K562 (cell line): ENCODE data around the gene CASKIN2. TPM values are rescaled to one million over a fixed set of nuclear protein-coding genes. Genes with fewer than 3 reads are reported as not detected.
A peak's percentile ranks its signal among the peaks of the same experiment; 100 is the strongest.

Experiments used
- ATAC-seq: fragments of 200-7000 bp; cut with Tn5 transposase; 3 replicates; pipeline ENCODE4 v1.9.1; 2020; ENCODE audit warnings: moderate library complexity
- BruUV-seq: library from RNA; stranded (reverse); fragments of 400-500 nt; replicated peaks from 2 replicates; lab custom pipeline; 2021; lab: Mats Ljungman, UMichigan
- CTCF ChIA-PET: fragments of 300-600 bp; formaldehyde crosslinking; extraction: SDS; loops from one replicate; lab custom pipeline; 2021; ENCODE audit warnings: low intra/inter-chr PET ratio; lab: Yijun Ruan, JAX
- POLR2A ChIA-PET: fragments of 300-600, 350-650 bp; sonication (Branson Sonifier 250); formaldehyde crosslinking; extraction: SDS; loops from one replicate; lab custom pipeline; 2021; ENCODE audit warnings: antibody characterized with exemption, inconsistent platforms; lab: Yijun Ruan, JAX
- DNase-seq, 4 experiments: peaks; one replicate each; pipeline versions ENCODE4 v3.0.0 to v3.0.0-alpha.2; 2011 to 2018; ENCODE audit warnings: low spot score in 3 of 4, mixed read lengths in 3 of 4; ENCODE audit errors: extremely low read depth in 1 of 4
- FAIRE-seq: peaks from 2 replicates; lab custom pipeline; 2011; peaks lifted over from hg19 to GRCh38; lab: Jason Lieb, UNC
- H2AFZ ChIP-seq: 2 replicates; pipeline ENCODE4 v1.6.0; 2011; ENCODE audit warnings: low read depth, low read length, control low read depth, inconsistent platforms
- H3K27ac ChIP-seq: fragments of 200-600 bp; 3 replicates; pipeline ENCODE4 v1.8.0; 2011; ENCODE audit warnings: low read depth, mild to moderate bottlenecking, control low read depth, inconsistent platforms, low read length, moderate library complexity, mixed read lengths; ENCODE audit errors: extremely low read depth
- H3K27me3 ChIP-seq, 2 experiments: fragments of 300-600 bp in 1 of 2; 2 replicates in 1 of 2; 3 replicates in 1 of 2; pipeline versions ENCODE4 v1.6.0 to v1.8.0; 2011; ENCODE audit warnings: inconsistent platforms in 2 of 2, low read length in 2 of 2, mild to moderate bottlenecking in 1 of 2, mixed read lengths in 1 of 2, moderate library complexity in 1 of 2; ENCODE audit not compliant: control insufficient read depth in 2 of 2, insufficient read depth in 2 of 2
- H3K36me3 ChIP-seq: fragments of 300-600 bp; 3 replicates; pipeline ENCODE4 v1.8.0; 2011; ENCODE audit warnings: mild to moderate bottlenecking, low read length, inconsistent platforms; ENCODE audit not compliant: control insufficient read depth, insufficient read depth
- H3K4me1 ChIP-seq, 2 experiments: fragments of 200-600 bp in 1 of 2; replicated peaks in 1 of 2; 2 replicates in 1 of 2; 3 replicates in 1 of 2; pipeline versions ENCODE4 v1.5.1 to v1.8.0; 2011; ENCODE audit warnings: inconsistent platforms in 2 of 2, low read length in 2 of 2, mild to moderate bottlenecking in 1 of 2, mixed read lengths in 1 of 2, moderate library complexity in 1 of 2; ENCODE audit not compliant: control insufficient read depth in 2 of 2, insufficient read depth in 2 of 2
- H3K4me2 ChIP-seq: 2 replicates; pipeline ENCODE4 v1.6.1; 2011; ENCODE audit warnings: low read length, control low read depth, inconsistent platforms, mixed read lengths; ENCODE audit not compliant: insufficient read depth
- H3K4me3 ChIP-seq: fragments of 200-600 bp; sonication (generic), shearing (Covaris generic); 2 replicates; pipeline ENCODE4 v1.5.1; 2016; ENCODE audit warnings: control low read depth, inconsistent platforms
- H3K79me2 ChIP-seq: fragments of 200-600 bp; 3 replicates; pipeline ENCODE4 v1.8.0; 2011; ENCODE audit warnings: low read length, inconsistent platforms; ENCODE audit not compliant: control insufficient read depth, insufficient read depth
- H3K9ac ChIP-seq, 2 experiments: 2 replicates each; pipeline versions ENCODE4 v1.6.0 to v1.6.1; 2011; ENCODE audit warnings: low read depth in 2 of 2, low read length in 2 of 2, control low read depth in 1 of 2, inconsistent platforms in 1 of 2, mild to moderate bottlenecking in 1 of 2, mixed read lengths in 1 of 2; ENCODE audit not compliant: insufficient read depth in 1 of 2
- H3K9me1 ChIP-seq: one replicate; pipeline ENCODE4 v1.6.0; 2011; ENCODE audit warnings: inconsistent platforms, mild to moderate bottlenecking, low read length, moderate library complexity; ENCODE audit not compliant: control insufficient read depth, insufficient read depth
- H3K9me3 ChIP-seq: replicated peaks from 2 replicates; pipeline ENCODE4 v1.5.1; 2011; ENCODE audit warnings: low read depth, low read length, inconsistent platforms; ENCODE audit not compliant: control insufficient read depth, insufficient read depth
- H4K20me1 ChIP-seq: replicated peaks from 2 replicates; pipeline ENCODE4 v1.6.1; 2011; ENCODE audit warnings: low read length, inconsistent platforms, mixed read lengths; ENCODE audit not compliant: control insufficient read depth, insufficient read depth
- CBX3 ChIP-seq, 2 experiments: IDR thresholded peaks; 1 replicate in 1 of 2; 2 replicates in 1 of 2; pipeline ENCODE4 v1.6.1; 2012; ENCODE audit warnings: inconsistent platforms in 2 of 2, low read length in 2 of 2, borderline replicate concordance in 1 of 2, control low read depth in 1 of 2
- ERF ChIP-seq: fragments of 450-650 bp; formaldehyde crosslinking; IDR thresholded peaks from 2 replicates; pipeline ENCODE4 v1.4.0; 2020; ENCODE audit warnings: mild to moderate bottlenecking, mixed read lengths
- NFIC ChIP-seq: fragments of 450-650 bp; IDR thresholded peaks from 2 replicates; pipeline ENCODE4 v1.6.1; 2017; ENCODE audit warnings: mild to moderate bottlenecking, inconsistent platforms
- TGIF2 ChIP-seq: sonication (generic); formaldehyde crosslinking; IDR thresholded peaks from 2 replicates; pipeline ENCODE4 v1.8.1; 2022; ENCODE audit warnings: mild to moderate bottlenecking, missing genetic modification reagents, moderate library complexity
- WGBS: fragments of 100-300 bp; shearing (Covaris generic); methylation state at CpG from one replicate; pipeline ENCODE4 v1.1.6; 2016; ENCODE audit warnings: low coverage, mixed read lengths; ENCODE audit not compliant: insufficient coverage; ENCODE audit errors: missing lambda C conversion rate; 5-methylcytosine and 5-hydroxymethylcytosine counted together
- in situ Hi-C: fragments of 300-500 bp; cut with MboI; formaldehyde crosslinking; loops from 4 replicates; pipeline ENCODE4 v1.15.0; 2018; ENCODE audit warnings: inconsistent platforms, mixed read lengths
- intact Hi-C: fragments of 100-400 bp; cut with micrococcal nuclease; formaldehyde crosslinking; loops from 2 replicates; pipeline ENCODE4 v1.14.2; 2022
- polyA plus RNA-seq, 8 experiments: library from polyadenylated mRNA; depleted of rRNA in 4 of 8; stranded (reverse) in 5 of 8; unstranded in 3 of 8; fragments of >200 nt; fragmentation: Nextera tagmentation in 2 of 8; fragmentation: Illumina TruSeq in 1 of 8; extraction: Ambion mirVana in 2 of 8; extraction: Trizol in 1 of 8; gene quantifications; 2 replicates each; pipeline versions ENCODE4 v1.2.1 to v1.2.3, GENCODE V29; 2011 to 2014; ENCODE audit warnings: inconsistent platforms in 1 of 8, missing spikeins in 1 of 8
- total RNA-seq, 7 experiments: library from RNA; depleted of rRNA in 6 of 7; stranded (reverse); fragments of >200 nt in 6 of 7; fragmentation: Illumina TruSeq in 2 of 7; extraction: Trizol in 2 of 7; gene quantifications; 2 replicates each; pipeline versions ENCODE4 v1.2.1 to v1.2.3, GENCODE V29; 2011 to 2021; ENCODE audit warnings: low replicate concordance in 1 of 7
- TF ChIP-seq, protein P1 (sequence below), 3 experiments: fragments of 200-800 bp in 1 of 3; sonication (Bioruptor generic) in 1 of 3; sonication (generic) in 1 of 3; formaldehyde crosslinking in 1 of 3; IDR thresholded peaks; 2 replicates each; pipeline versions ENCODE4 v1.6.1 to v1.8.0; 2016 to 2022; ENCODE audit warnings: mild to moderate bottlenecking in 2 of 3, missing compliant biosample characterization in 2 of 3, missing genetic modification characterization in 2 of 3, missing genetic modification reagents in 1 of 3

The CASKIN2 gene
- total and polyA plus RNA-seq, 9 of the 15 experiments (the other 6 are each of a cell fraction or from before 2014, with no cell fraction given): 0.01 to 12.2 (median 2.1) TPM

DNA sequence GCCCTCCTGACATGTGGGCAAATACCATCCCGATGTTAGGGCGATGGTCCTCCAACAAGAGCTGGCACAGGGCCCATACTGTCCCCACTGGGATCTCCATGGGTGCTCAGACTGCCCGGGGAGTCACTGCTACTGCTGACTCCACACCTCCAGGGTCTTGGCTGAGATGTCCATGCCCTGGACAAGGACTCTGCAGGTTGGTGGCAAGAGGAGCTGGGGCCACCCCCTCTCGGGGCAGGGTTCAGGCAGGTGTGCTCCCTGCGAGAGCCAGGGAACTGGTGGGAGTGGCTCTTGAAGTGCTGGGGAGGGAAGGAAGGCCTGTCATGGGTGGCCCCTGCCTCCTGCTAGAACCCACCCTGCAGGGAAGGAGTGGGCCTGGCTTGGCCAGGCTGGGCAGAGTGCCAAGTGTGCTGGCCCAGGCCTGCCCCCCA is 6.4 kb downstream of the CASKIN2 start:
- Histone ChIP-seq H3K4me3 (no peak overlapping the region), H3K4me1 (peaks cover 14 to 72% of the 10 kb centered on the region in 2 experiments), H4K20me1 (peaks cover 15% of the 10 kb centered on the region), H2AFZ (no peak overlapping the region), H3K4me2 (no peak overlapping the region), H3K9me3 (no peaks in the 10 kb centered on the region), H3K79me2 (no peaks in the 10 kb centered on the region; the same call in 2 of the 3 replicates), H3K27me3 (no peaks in the 10 kb centered on the region), H3K36me3 (peaks cover 10% of the 10 kb centered on the region; the same call in 1 of the 3 replicates), H3K9me1 (no peaks in the 10 kb centered on the region), H3K27ac (no peak overlapping the region), H3K9ac (peak overlapping the region in 1 of 2 experiments; percentile 43; a peak in 2 of 4 replicates)
- ATAC-seq (no peak), FAIRE-seq (no peak), DNase-seq (no peak)
- in situ Hi-C loops (no loop called here), intact Hi-C loops (no loop called here)
- 39% methylated on average over 3 of the region's 5 CpGs for WGBS
- ChIA-PET POLR2A (interaction anchor here (1.3 to 2.1 kb wide), 2 partner anchors 10 kb away, joined by 3 to 9 read pairs; no protein-coding TSS in a partner anchor), CTCF (no interaction called here)
- no TSS peak for BruUV-seq
- TF ChIP-seq ERF (CRISPR knock-in tag) (no peak), NFIC (peak; percentile 43; the same call in 1 of the 2 replicates)

DNA sequence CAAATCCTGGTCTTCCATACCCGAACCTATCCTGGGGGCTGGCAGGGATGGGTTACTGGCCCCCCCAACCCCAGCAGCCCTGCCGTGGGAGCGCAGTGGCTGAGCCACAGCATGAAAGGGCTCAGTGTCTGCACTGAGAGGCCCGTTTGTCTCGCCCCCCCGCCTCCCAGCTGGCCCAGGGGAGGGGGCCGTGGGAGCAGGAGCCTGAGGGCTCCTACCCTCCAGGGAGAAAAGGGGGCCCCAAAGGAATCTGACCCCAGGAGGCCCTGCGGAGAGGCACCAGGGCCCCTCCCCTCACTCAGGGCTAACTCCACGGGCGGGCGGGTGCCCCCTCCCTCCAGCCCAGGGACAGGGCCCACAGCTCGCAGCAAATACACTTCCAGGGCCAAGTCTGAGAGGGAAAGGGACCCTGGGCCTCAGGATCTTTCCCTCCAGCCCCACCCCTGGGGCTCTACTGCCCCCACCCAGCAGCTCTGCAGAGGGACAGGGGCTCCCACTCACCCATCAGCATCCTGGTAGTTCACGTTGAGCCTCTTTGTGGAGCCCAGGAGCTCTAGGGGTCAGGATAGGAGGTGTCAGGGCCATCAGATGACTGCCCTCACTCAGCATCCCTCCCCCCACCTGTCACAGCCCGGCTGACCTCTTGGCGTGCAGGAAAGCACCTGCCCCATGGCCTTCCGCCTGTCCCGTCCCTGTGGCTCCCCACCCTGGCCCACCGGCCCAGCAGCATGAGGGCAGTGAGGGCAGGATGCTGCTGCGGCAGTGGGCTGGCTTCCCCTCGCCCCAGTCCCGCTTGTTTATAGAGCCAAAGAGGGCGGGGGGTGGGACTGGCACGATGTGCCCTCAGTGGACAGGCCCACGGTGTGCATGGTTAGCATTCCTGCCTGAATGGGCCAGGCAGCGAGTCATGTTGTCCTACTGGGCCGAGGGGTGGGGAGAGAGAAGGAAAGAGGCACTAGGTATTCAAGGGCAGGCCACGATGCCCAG is 7.3 kb downstream of the CASKIN2 start:
- H3K27me3 ChIP-seq: no peaks in the 10 kb centered on the region
- H2AFZ ChIP-seq: no peak overlapping the region
- no peaks in the 10 kb centered on the region; the same call in 2 of the 3 replicates for H3K79me2 ChIP-seq
- no peaks in the 10 kb centered on the region for H3K9me3 ChIP-seq
- WGBS: 70% methylated on average over 19 of the region's 27 CpGs
- POLR2A ChIA-PET: interaction anchor here (1.3 to 2.1 kb wide), 3 partner anchors 10 to 268 kb away, joined by 3 to 9 read pairs (median 3); no protein-coding TSS in a partner anchor
- no peak overlapping the region for H3K4me3 ChIP-seq
- no peak for FAIRE-seq
- TF ChIP-seq CBX3 (IDR thresholded peaks at IDR 0.05; ENCODE audit: borderline replicate concordance in 1 of 2, low read length in 2 of 2): no peak
- TF ChIP-seq, protein P1, sequence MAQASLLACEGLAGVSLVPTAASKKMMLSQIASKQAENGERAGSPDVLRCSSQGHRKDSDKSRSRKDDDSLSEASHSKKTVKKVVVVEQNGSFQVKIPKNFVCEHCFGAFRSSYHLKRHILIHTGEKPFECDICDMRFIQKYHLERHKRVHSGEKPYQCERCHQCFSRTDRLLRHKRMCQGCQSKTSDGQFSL (CRISPR knock-in tag; IDR thresholded peaks at IDR 0.05): peak; percentile 53; the same call in 1 of the 2 replicates
- TF ChIP-seq, protein P1 (tag; IDR thresholded peaks at IDR 0.05): no peak
- TF ChIP-seq TGIF2 (CRISPR knock-in tag): peak; percentile 24; the same call in 1 of the 2 replicates
- peaks cover 15% of the 10 kb centered on the region for H4K20me1 ChIP-seq
- H3K4me2 ChIP-seq: no peak overlapping the region
- no peak for ATAC-seq
- in situ Hi-C loops (no loop called here), intact Hi-C loops (no loop called here)
- 0 out of 4 replicates have a peak overlapping the region, but pooled peaks of 1 of the 2 experiments have one; percentile 48 for H3K9ac ChIP-seq
- peaks cover 14 to 73% of the 10 kb centered on the region in 2 experiments for H3K4me1 ChIP-seq
- peaks cover 5% of the 10 kb centered on the region; the same call in 1 of the 3 replicates for H3K36me3 ChIP-seq
- no peak for DNase-seq
- H3K27ac ChIP-seq: no peak overlapping the region
- no peaks in the 10 kb centered on the region for H3K9me1 ChIP-seq
- CTCF ChIA-PET: no interaction called here
- BruUV-seq: no TSS peak
